Progenitor cell of endocrine pancreas (in vitro differentiated cells): ENCODE measurements around the gene SGMS2. TPM values are rescaled to one million over a fixed set of nuclear protein-coding genes. Genes with fewer than 3 reads are reported as not detected.

Source experiments
- DNase-seq: peaks from one replicate; pipeline ENCODE4 v3.0.0; 2021; ENCODE audit warnings: low spot score; ENCODE audit not compliant: unreplicated experiment
- H3K27ac Mint-ChIP-seq: 2 replicates; pipeline ENCODE4 v1.8.0; 2021; ENCODE audit warnings: mild to moderate bottlenecking, moderate library complexity, mixed read lengths
- H3K27me3 Mint-ChIP-seq: 2 replicates; pipeline ENCODE4 v1.8.0; 2021; ENCODE audit warnings: mixed read lengths
- H3K36me3 Mint-ChIP-seq: 2 replicates; pipeline ENCODE4 v1.8.0; 2022; ENCODE audit warnings: mixed read lengths; ENCODE audit not compliant: insufficient read depth
- H3K4me1 Mint-ChIP-seq: 2 replicates; pipeline ENCODE4 v1.8.0; 2021; ENCODE audit warnings: low read depth, mixed read lengths
- H3K4me3 Mint-ChIP-seq: 2 replicates; pipeline ENCODE4 v1.8.0; 2021; ENCODE audit warnings: low read depth, mild to moderate bottlenecking, moderate library complexity, mixed read lengths
- H3K9me3 Mint-ChIP-seq: 2 replicates; pipeline ENCODE4 v1.8.0; 2021; ENCODE audit warnings: low read depth, mixed read lengths
- total RNA-seq: library from RNA; stranded (reverse); gene quantifications from 2 replicates; pipeline ENCODE4 v1.2.1, GENCODE V29; 2021
- TF ChIP-seq, protein P1 (sequence below): fragments of 200-600 bp; sonication (generic); IDR thresholded peaks from one replicate; pipeline ENCODE4 v1.5.0; 2021; ENCODE audit warnings: antibody characterized with exemption, mild to moderate bottlenecking; ENCODE audit not compliant: unreplicated experiment

Gene SGMS2
- total RNA-seq, 1 donor from 2014 or later, result 6.9 TPM

DNA sequence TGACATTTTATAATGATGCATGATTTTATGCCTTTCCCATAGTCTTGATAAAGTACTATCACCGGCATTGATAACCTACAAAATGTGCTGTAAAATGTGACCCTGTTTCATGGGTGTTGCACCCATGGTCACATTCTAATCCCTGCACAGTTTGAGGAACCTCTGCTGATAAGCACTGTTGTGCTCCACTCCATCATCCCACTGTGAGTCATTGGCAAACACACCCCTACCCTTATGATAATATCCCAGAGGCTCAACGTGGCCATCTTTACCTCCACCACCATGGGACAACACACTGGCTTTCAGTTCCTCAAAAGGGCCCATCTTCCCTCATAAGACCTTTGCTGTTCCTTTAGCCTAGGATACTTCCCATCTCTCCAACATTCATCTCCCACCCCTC lies 32.0 kb upstream of the SGMS2 start:
- Mint-ChIP-seq H3K36me3 (no peaks in the 10 kb centered on the region), H3K4me1 (peaks cover 4% of the 10 kb centered on the region), H3K9me3 (no peaks in the 10 kb centered on the region), H3K27ac (no peak overlapping the region), H3K27me3 (no peaks in the 10 kb centered on the region), H3K4me3 (no peak overlapping the region)
- TF ChIP-seq, protein P1, sequence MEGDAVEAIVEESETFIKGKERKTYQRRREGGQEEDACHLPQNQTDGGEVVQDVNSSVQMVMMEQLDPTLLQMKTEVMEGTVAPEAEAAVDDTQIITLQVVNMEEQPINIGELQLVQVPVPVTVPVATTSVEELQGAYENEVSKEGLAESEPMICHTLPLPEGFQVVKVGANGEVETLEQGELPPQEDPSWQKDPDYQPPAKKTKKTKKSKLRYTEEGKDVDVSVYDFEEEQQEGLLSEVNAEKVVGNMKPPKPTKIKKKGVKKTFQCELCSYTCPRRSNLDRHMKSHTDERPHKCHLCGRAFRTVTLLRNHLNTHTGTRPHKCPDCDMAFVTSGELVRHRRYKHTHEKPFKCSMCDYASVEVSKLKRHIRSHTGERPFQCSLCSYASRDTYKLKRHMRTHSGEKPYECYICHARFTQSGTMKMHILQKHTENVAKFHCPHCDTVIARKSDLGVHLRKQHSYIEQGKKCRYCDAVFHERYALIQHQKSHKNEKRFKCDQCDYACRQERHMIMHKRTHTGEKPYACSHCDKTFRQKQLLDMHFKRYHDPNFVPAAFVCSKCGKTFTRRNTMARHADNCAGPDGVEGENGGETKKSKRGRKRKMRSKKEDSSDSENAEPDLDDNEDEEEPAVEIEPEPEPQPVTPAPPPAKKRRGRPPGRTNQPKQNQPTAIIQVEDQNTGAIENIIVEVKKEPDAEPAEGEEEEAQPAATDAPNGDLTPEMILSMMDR, result no peak
- DNase-seq, result no peak

DNA sequence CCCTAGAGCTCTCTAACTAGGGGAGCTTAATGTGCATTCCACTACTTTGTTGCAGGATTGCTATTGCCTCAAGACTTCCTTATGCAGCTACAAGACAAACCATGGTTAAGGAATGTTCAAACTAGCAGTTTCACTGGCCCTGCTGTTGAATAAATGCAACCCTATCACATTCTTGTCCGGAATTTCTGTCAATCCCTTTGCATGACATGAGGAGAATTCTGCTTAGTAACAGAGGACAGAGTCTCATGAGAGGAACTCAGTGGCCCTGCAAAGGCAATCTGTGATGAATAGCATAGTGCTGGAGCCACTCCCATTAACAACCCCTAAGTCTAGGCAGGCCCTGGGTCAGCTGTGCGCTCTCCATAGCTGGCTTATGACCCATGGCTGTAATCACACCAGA lies 30.7 kb upstream of the SGMS2 start:
- DNase-seq, result no peak
- H3K27ac Mint-ChIP-seq, result no peak overlapping the region
- H3K36me3 Mint-ChIP-seq, result no peaks in the 10 kb centered on the region
- H3K9me3 Mint-ChIP-seq, result no peaks in the 10 kb centered on the region
- H3K4me3 Mint-ChIP-seq, result no peak overlapping the region
- peaks cover 4% of the 10 kb centered on the region for H3K4me1 Mint-ChIP-seq
- H3K27me3 Mint-ChIP-seq, result no peaks in the 10 kb centered on the region
- TF ChIP-seq, protein P1, result no peak

DNA sequence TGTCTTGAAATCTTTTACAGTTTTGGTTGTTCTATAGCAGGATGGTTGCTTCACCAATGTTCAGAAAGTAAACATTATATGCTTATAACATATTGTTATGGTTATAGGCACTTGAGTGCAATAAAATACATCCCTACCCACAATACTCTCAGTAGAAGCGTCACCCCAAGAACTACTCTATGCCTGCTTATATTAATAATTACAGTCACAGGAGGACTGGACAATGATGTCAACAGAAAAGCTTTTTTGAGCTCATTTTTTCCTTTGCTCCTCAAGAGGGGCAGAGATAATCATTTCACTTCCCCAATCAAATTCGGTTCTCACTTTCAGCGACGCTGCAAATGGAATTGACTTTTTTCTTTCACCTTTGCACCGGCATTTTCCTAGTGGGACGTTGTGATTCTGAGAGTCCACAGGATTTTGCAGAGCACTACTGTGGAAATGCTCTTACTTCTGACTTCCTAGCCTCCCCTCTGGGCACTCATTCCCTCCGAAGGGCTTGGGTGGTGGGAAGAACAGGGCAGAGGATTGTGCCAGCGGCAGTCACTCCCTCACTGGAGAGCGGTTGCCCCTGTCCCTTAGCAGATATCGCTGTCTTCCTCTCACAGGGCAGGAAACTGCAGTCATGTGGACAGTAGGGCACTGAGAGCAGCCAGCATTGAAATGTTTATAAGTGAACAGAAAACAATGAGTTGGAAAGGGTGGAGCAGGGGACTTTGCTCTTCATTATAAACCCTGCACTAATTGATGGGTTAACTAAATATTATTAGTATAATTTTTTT lies 24.9 kb upstream of the SGMS2 start:
- Mint-ChIP-seq H3K4me1 (no peaks in the 10 kb centered on the region), H3K27me3 (no peaks in the 10 kb centered on the region), H3K27ac (no peak overlapping the region), H3K36me3 (no peaks in the 10 kb centered on the region), H3K4me3 (no peak overlapping the region), H3K9me3 (no peaks in the 10 kb centered on the region)
- no peak for DNase-seq
- TF ChIP-seq, protein P1, result no peak

DNA sequence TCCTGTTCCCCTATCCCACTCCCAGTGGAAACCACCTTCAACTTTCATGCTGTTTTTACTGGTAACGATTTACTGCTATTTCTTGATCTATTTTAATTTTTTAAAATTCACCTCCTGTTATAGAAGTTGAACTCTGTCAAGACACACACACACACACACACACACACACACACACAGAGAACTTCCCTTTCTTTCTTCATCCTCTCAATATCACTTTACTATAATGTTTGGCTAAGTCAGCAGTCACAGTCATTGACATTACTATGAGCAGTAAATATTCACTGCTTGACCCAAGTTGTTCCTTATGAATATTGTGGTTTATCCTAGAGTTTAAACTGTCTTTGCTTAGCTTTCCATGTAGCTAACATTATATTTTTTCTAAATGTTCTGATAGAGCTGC lies 24.0 kb upstream of the SGMS2 start:
- TF ChIP-seq, protein P1, result no peak
- Mint-ChIP-seq H3K9me3 (no peaks in the 10 kb centered on the region), H3K4me1 (no peaks in the 10 kb centered on the region), H3K27ac (no peak overlapping the region), H3K36me3 (no peaks in the 10 kb centered on the region), H3K4me3 (no peak overlapping the region), H3K27me3 (no peaks in the 10 kb centered on the region)
- DNase-seq, result no peak

DNA sequence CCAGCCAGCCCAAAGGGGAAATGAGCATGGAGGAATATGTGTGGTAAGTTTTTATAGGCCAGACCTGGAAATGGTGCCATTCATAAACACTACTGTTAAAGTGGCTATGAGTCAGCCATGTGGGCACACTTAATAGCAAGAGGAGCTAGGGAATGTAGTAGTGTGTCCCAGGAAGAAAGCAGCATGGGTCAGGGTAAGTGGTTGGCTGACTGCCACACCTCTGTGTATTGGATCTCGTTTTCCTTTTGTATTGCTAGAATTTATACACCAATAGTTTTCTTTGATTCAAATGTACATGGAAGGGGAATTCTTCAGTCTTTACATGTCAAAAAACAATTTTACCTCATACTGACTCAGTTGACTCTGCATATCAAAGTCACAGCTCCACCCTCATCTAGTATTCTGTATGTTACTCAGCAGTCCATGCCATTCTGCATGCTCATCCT lies 22.9 kb upstream of the SGMS2 start:
- no peak for DNase-seq
- H3K27ac Mint-ChIP-seq, result no peak overlapping the region
- no peaks in the 10 kb centered on the region for H3K9me3 Mint-ChIP-seq
- H3K4me3 Mint-ChIP-seq, result no peak overlapping the region
- no peaks in the 10 kb centered on the region for H3K27me3 Mint-ChIP-seq
- TF ChIP-seq, protein P1, result no peak
- H3K36me3 Mint-ChIP-seq, result no peaks in the 10 kb centered on the region
- no peaks in the 10 kb centered on the region for H3K4me1 Mint-ChIP-seq
